HEK293 (cell line): ENCODE results near the gene OCA2.

Experiments used
- GFI1B ChIP-seq: fragments of 450-650 bp; formaldehyde crosslinking; IDR thresholded peaks from 2 replicates; pipeline ENCODE4 v1.5.1; 2016; ENCODE audit warnings: missing biosample characterization, missing genetic modification characterization
- KLF10 ChIP-seq: fragments of 450-650 bp; IDR thresholded peaks from 2 replicates; pipeline ENCODE4 v1.5.1; 2018; ENCODE audit warnings: missing biosample characterization, mild to moderate bottlenecking, missing genetic modification characterization
- SALL2 ChIP-seq: fragments of 450-650 bp; formaldehyde crosslinking; IDR thresholded peaks from 2 replicates; pipeline ENCODE4 v1.5.0; 2017; ENCODE audit warnings: missing biosample characterization, mild to moderate bottlenecking, missing genetic modification characterization, borderline replicate concordance
- ZFP41 ChIP-seq: fragments of 450-650 bp; formaldehyde crosslinking; IDR thresholded peaks from 2 replicates; pipeline ENCODE4 v1.5.1; 2016; ENCODE audit warnings: missing biosample characterization, missing genetic modification characterization, borderline replicate concordance
- ZNF10 ChIP-seq: fragments of 450-650 bp; formaldehyde crosslinking; IDR thresholded peaks from 2 replicates; pipeline ENCODE4 v1.5.1; 2017; ENCODE audit warnings: missing biosample characterization, missing genetic modification characterization
- ZNF292 ChIP-seq: fragments of 450-650 bp; formaldehyde crosslinking; IDR thresholded peaks from 2 replicates; pipeline ENCODE4 v1.5.1; 2016; ENCODE audit warnings: low read depth, missing biosample characterization, missing genetic modification characterization, borderline replicate concordance
- ZNF354C ChIP-seq: fragments of 450-650 bp; formaldehyde crosslinking; IDR thresholded peaks from 2 replicates; pipeline ENCODE4 v1.5.1; 2016; ENCODE audit warnings: missing biosample characterization, missing genetic modification characterization, low read depth, borderline replicate concordance
- ZNF416 ChIP-seq: fragments of 450-650 bp; formaldehyde crosslinking; IDR thresholded peaks from 2 replicates; pipeline ENCODE4 v1.5.1; 2016; ENCODE audit warnings: missing biosample characterization, missing genetic modification characterization
- ZNF654 ChIP-seq: fragments of 450-650 bp; formaldehyde crosslinking; IDR thresholded peaks from 2 replicates; pipeline ENCODE4 v1.5.1; 2016; ENCODE audit warnings: low read depth, missing biosample characterization, missing genetic modification characterization
- TF ChIP-seq, protein P1 (sequence below): fragments of 450-650 bp; formaldehyde crosslinking; IDR thresholded peaks from 2 replicates; pipeline ENCODE4 v1.5.1; 2016; ENCODE audit warnings: missing biosample characterization, missing genetic modification characterization
- TF ChIP-seq, protein P2 (sequence below): fragments of 450-650 bp; formaldehyde crosslinking; IDR thresholded peaks from 2 replicates; pipeline ENCODE4 v1.5.1; 2016; ENCODE audit warnings: missing biosample characterization, missing genetic modification characterization, borderline replicate concordance

DNA sequence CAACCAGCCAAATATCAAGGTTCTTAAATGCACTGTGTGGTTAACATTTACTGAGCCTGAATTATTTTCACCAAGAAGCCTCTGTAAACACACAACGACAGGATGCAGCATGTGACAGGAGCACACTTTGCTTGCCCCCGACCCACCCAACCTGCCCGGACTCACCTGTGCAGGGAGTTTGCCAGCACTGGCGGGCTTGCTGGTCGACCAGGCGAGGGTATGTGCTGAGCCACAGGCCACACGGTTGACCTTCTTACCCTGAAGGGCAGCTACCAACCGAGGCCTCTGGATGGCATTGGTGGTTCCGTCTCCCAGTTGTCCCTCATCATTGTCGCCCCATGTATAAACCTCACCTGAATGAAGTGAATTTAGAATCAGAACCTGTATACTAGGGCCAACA is 25.7 kb upstream of the OCA2 start:
- TF ChIP-seq, protein P1, sequence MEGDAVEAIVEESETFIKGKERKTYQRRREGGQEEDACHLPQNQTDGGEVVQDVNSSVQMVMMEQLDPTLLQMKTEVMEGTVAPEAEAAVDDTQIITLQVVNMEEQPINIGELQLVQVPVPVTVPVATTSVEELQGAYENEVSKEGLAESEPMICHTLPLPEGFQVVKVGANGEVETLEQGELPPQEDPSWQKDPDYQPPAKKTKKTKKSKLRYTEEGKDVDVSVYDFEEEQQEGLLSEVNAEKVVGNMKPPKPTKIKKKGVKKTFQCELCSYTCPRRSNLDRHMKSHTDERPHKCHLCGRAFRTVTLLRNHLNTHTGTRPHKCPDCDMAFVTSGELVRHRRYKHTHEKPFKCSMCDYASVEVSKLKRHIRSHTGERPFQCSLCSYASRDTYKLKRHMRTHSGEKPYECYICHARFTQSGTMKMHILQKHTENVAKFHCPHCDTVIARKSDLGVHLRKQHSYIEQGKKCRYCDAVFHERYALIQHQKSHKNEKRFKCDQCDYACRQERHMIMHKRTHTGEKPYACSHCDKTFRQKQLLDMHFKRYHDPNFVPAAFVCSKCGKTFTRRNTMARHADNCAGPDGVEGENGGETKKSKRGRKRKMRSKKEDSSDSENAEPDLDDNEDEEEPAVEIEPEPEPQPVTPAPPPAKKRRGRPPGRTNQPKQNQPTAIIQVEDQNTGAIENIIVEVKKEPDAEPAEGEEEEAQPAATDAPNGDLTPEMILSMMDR (tag by site-specific recombination): no peak
- no peak for TF ChIP-seq ZNF354C (tag by site-specific recombination)
- TF ChIP-seq SALL2: no peak
- TF ChIP-seq ZNF10 (tag by site-specific recombination): no peak
- TF ChIP-seq ZNF416 (tag by site-specific recombination): no peak
- no peak for TF ChIP-seq GFI1B (tag by site-specific recombination)
- TF ChIP-seq ZNF654 (tag by site-specific recombination): no peak
- TF ChIP-seq KLF10: no peak
- no peak for TF ChIP-seq ZNF292 (tag by site-specific recombination)
- TF ChIP-seq, protein P2, sequence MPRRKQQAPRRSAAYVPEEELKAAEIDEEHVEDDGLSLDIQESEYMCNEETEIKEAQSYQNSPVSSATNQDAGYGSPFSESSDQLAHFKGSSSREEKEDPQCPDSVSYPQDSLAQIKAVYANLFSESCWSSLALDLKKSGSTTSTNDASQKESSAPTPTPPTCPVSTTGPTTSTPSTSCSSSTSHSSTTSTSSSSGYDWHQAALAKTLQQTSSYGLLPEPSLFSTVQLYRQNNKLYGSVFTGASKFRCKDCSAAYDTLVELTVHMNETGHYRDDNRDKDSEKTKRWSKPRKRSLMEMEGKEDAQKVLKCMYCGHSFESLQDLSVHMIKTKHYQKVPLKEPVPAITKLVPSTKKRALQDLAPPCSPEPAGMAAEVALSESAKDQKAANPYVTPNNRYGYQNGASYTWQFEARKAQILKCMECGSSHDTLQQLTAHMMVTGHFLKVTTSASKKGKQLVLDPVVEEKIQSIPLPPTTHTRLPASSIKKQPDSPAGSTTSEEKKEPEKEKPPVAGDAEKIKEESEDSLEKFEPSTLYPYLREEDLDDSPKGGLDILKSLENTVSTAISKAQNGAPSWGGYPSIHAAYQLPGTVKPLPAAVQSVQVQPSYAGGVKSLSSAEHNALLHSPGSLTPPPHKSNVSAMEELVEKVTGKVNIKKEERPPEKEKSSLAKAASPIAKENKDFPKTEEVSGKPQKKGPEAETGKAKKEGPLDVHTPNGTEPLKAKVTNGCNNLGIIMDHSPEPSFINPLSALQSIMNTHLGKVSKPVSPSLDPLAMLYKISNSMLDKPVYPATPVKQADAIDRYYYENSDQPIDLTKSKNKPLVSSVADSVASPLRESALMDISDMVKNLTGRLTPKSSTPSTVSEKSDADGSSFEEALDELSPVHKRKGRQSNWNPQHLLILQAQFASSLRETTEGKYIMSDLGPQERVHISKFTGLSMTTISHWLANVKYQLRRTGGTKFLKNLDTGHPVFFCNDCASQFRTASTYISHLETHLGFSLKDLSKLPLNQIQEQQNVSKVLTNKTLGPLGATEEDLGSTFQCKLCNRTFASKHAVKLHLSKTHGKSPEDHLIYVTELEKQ (tag by site-specific recombination): no peak
- TF ChIP-seq ZFP41: no peak
